ENCODE results near the gene ARHGAP15.

- TF ChIP-seq, protein P1, sequence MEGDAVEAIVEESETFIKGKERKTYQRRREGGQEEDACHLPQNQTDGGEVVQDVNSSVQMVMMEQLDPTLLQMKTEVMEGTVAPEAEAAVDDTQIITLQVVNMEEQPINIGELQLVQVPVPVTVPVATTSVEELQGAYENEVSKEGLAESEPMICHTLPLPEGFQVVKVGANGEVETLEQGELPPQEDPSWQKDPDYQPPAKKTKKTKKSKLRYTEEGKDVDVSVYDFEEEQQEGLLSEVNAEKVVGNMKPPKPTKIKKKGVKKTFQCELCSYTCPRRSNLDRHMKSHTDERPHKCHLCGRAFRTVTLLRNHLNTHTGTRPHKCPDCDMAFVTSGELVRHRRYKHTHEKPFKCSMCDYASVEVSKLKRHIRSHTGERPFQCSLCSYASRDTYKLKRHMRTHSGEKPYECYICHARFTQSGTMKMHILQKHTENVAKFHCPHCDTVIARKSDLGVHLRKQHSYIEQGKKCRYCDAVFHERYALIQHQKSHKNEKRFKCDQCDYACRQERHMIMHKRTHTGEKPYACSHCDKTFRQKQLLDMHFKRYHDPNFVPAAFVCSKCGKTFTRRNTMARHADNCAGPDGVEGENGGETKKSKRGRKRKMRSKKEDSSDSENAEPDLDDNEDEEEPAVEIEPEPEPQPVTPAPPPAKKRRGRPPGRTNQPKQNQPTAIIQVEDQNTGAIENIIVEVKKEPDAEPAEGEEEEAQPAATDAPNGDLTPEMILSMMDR (IDR thresholded peaks at IDR 0.05) = no peak
- no peak for TF ChIP-seq POLR2A (IDR thresholded peaks at IDR 0.05)
- no peak for TF ChIP-seq EP300 (IDR thresholded peaks at IDR 0.05)
These were observed 633.1 kb downstream of the ARHGAP15 start for GRCh38 chr2:143762176-143762928.
